Esophagus squamous epithelium (tissue), 5 donors: ENCODE results near the gene RCL1. TPM values are rescaled to one million over a fixed set of nuclear protein-coding genes. Genes with fewer than 3 reads are reported as not detected.
"Not testable (repeated sequence)": the region's sequence is repeated elsewhere in the genome, so short reads cannot be mapped to it uniquely, and the experiment has no call there.

Experiments
- DNase-seq: peaks from one replicate; lab custom pipeline; 2025; lab: John Stamatoyannopoulos, UW
- H3K27ac ChIP-seq, 4 donors: fragments of 200-600 bp; sonication (generic); one replicate each; pipeline ENCODE4 v1.5.1; 2016 to 2019; ENCODE audit warnings: mild to moderate bottlenecking in 1 of 4
- H3K27me3 ChIP-seq, 4 donors: fragments of 200-600 bp; sonication (generic); 1 replicate in 3 of 4; 2 replicates in 1 of 4; pipeline versions ENCODE4 v1.5.1 to v1.6.0; 2017 to 2021; ENCODE audit warnings: antibody characterized with exemption in 1 of 4
- H3K36me3 ChIP-seq, 3 donors: fragments of 200-600 bp; sonication (generic); one replicate each; pipeline ENCODE4 v1.5.1; 2016 to 2019
- H3K4me1 ChIP-seq, 3 donors: fragments of 200-600 bp; sonication (generic); one replicate each; pipeline ENCODE4 v1.5.1; 2017 to 2019
- H3K4me3 ChIP-seq, 4 donors: fragments of 200-600 bp; sonication (generic); 1 replicate in 3 of 4; 2 replicates in 1 of 4; pipeline ENCODE4 v1.5.1; 2016 to 2019; ENCODE audit warnings: mild to moderate bottlenecking in 2 of 4, moderate library complexity in 1 of 4
- H3K9me3 ChIP-seq, 3 donors: fragments of 200-600 bp; sonication (generic); one replicate each; pipeline ENCODE4 v1.5.1; 2016 to 2019
- CTCF ChIP-seq, 6 experiments: fragments of 450-650 bp in 4 of 6; fragments of 200-600 bp in 2 of 6; sonication (generic) in 2 of 6; IDR thresholded peaks; one replicate each; pipeline ENCODE4 v1.5.1; 2016 to 2019; ENCODE audit warnings: antibody characterized with exemption in 6 of 6, mild to moderate bottlenecking in 4 of 6, moderate library complexity in 4 of 6
- POLR2A ChIP-seq, 4 donors: fragments of 450-650 bp; IDR thresholded peaks; one replicate each; pipeline ENCODE4 v1.6.1; 2017; ENCODE audit warnings: antibody characterized with exemption in 4 of 4, mild to moderate bottlenecking in 4 of 4, moderate library complexity in 3 of 4
- WGBS, 2 donors: methylation state at CpG; one replicate each; pipeline ENCODE4 v1.1.5; 2018; 5-methylcytosine and 5-hydroxymethylcytosine counted together
- intact Hi-C: fragments of 100-400 bp; cut with DNase I; formaldehyde crosslinking; loops from one replicate; pipeline ENCODE4 v1.15.0; 2022
- total RNA-seq, 4 donors: library from RNA; depleted of rRNA; stranded (reverse); fragments of >200 nt; gene quantifications; one replicate each; pipeline ENCODE4 v1.1.0, GENCODE V29; 2016
- donor health status: DM: yes; HTN: yes; CAD: no.

Gene RCL1
- total RNA-seq, 4 donors from 2014 or later: 13.8 to 28.0 (median 16.5) TPM

- intact Hi-C loops: no loop called here
- no peak overlapping the region for H3K27ac ChIP-seq
- no peak for DNase-seq
- H3K9me3 ChIP-seq: no peaks in the 10 kb centered on the region
- no peaks in the 10 kb centered on the region for H3K4me1 ChIP-seq
- TF ChIP-seq POLR2A (IDR thresholded peaks at IDR 0.05): no peak
- TF ChIP-seq CTCF (IDR thresholded peaks at IDR 0.05): no peak
- no peak overlapping the region for H3K4me3 ChIP-seq
- WGBS, 2 donors: 73 to 86% methylated on average over 4 to 5 of the region's 7 CpGs
- no peaks in the 10 kb centered on the region for H3K36me3 ChIP-seq
- no peaks in the 10 kb centered on the region for H3K27me3 ChIP-seq
Measured at GRCh38 chr9:4769321-4770080, 23.2 kb upstream of the RCL1 start.

GRCh38 chr9:4771788-4772187 is 21.0 kb upstream of the RCL1 start:
- TF ChIP-seq CTCF (IDR thresholded peaks at IDR 0.05) (no peak), POLR2A (IDR thresholded peaks at IDR 0.05) (no peak)
- DNase-seq: no peak
- Histone ChIP-seq H3K4me1 (no peaks in the 10 kb centered on the region), H3K36me3 (no peaks in the 10 kb centered on the region), H3K4me3 (no peak overlapping the region), H3K27ac (no peak overlapping the region), H3K27me3 (no peaks in the 10 kb centered on the region), H3K9me3 (no peaks in the 10 kb centered on the region)
- intact Hi-C loops: no loop called here
- WGBS, 2 donors: 100% methylated on average over 1 of the region's 1 CpG

- H3K27me3 ChIP-seq: no peaks in the 10 kb centered on the region
- WGBS, 2 donors: 83 to 86% methylated on average over 1 of the region's 1 CpG
- H3K4me1 ChIP-seq: no peaks in the 10 kb centered on the region
Measured at GRCh38 chr9:4774209-4774608, 18.5 kb upstream of the RCL1 start.

GRCh38 chr9:4774958-4775357 is 17.8 kb upstream of the RCL1 start:
- DNase-seq, intact Hi-C loops, H3K9me3 ChIP-seq, H3K27me3 ChIP-seq, H3K4me1 ChIP-seq, H3K4me3 ChIP-seq, H3K36me3 ChIP-seq, H3K27ac ChIP-seq: not testable (repeated sequence)
- 70 to 86% methylated on average over 2 of the region's 2 CpGs for WGBS, 2 donors

More at GRCh38 chr9:4774209-4774608, 18.5 kb upstream of the RCL1 start:
- Histone ChIP-seq H3K4me3 (no peak overlapping the region), H3K27ac (no peak overlapping the region), H3K36me3 (no peaks in the 10 kb centered on the region), H3K9me3 (no peaks in the 10 kb centered on the region)
- intact Hi-C loops: no loop called here
- TF ChIP-seq POLR2A (IDR thresholded peaks at IDR 0.05) (no peak), CTCF (IDR thresholded peaks at IDR 0.05) (no peak)
- DNase-seq: no peak

- DNase-seq: no peak
- H3K27ac ChIP-seq: no peak overlapping the region
- no peaks in the 10 kb centered on the region for H3K9me3 ChIP-seq
- no peaks in the 10 kb centered on the region for H3K4me1 ChIP-seq
- no peaks in the 10 kb centered on the region for H3K36me3 ChIP-seq
- WGBS, 2 donors: no CpG with 5 or more reads among the region's 1 CpG
- TF ChIP-seq POLR2A (IDR thresholded peaks at IDR 0.05) (no peak), CTCF (IDR thresholded peaks at IDR 0.05) (no peak)
- peaks cover 0 to 8% (median 0%) of the 10 kb centered on the region in 4 donors for H3K27me3 ChIP-seq
- H3K4me3 ChIP-seq: no peak overlapping the region
- intact Hi-C loops: no loop called here
Measured at GRCh38 chr9:4780651-4781050, 12.1 kb upstream of the RCL1 start.
